ENCODE measurements around the gene IFIH1.

IFIH1 gene

GRCh38 chr2:162312853-162313252 is 5.6 kb downstream of the IFIH1 start:
- no peak for DNase-seq (ENCODE audit: low read depth, low spot score)

- DNase-seq (ENCODE audit: low read depth, low spot score) = no peak
Measured at GRCh38 chr2:162308747-162309503, 9.6 kb downstream of the IFIH1 start.

- DNase-seq (ENCODE audit: low read depth, low spot score) = no peak
Measured at GRCh38 chr2:162305901-162306300, 12.6 kb downstream of the IFIH1 start.

- DNase-seq (ENCODE audit: low read depth, low spot score) = no peak
Measured at GRCh38 chr2:162301877-162302276, 16.6 kb downstream of the IFIH1 start.

- DNase-seq (ENCODE audit: low read depth, low spot score) = peak; percentile 44
Measured at GRCh38 chr2:162301151-162301804, 17.2 kb downstream of the IFIH1 start.

GRCh38 chr2:162300266-162300665 is 18.2 kb downstream of the IFIH1 start:
- no peak for DNase-seq (ENCODE audit: low read depth, low spot score)

- DNase-seq (ENCODE audit: low read depth, low spot score) = no peak
Measured at GRCh38 chr2:162298669-162299335, 19.7 kb downstream of the IFIH1 start.

GRCh38 chr2:162297925-162298552 is 20.4 kb downstream of the IFIH1 start:
- peak; percentile 73 for DNase-seq (ENCODE audit: low read depth, low spot score)

- DNase-seq (ENCODE audit: low read depth, low spot score) = no peak
Measured at GRCh38 chr2:162295009-162295408, 23.5 kb downstream of the IFIH1 start.

- DNase-seq (ENCODE audit: low read depth, low spot score) = no peak
Measured at GRCh38 chr2:162293122-162293786, 25.2 kb downstream of the IFIH1 start.

GRCh38 chr2:162291748-162292147 is 26.7 kb downstream of the IFIH1 start:
- no peak for DNase-seq (ENCODE audit: low read depth, low spot score)

- peak; percentile 15 for DNase-seq (ENCODE audit: low read depth, low spot score)
Measured at GRCh38 chr2:162282765-162283425, 35.6 kb downstream of the IFIH1 start.

- no peak for DNase-seq (ENCODE audit: low read depth, low spot score)
Measured at GRCh38 chr2:162280654-162281053, 37.8 kb downstream of the IFIH1 start.

GRCh38 chr2:162277381-162277780 is 41.1 kb downstream of the IFIH1 start:
- DNase-seq (ENCODE audit: low read depth, low spot score) = no peak

- DNase-seq (ENCODE audit: low read depth, low spot score) = no peak
Measured at GRCh38 chr2:162267996-162268395, 50.5 kb downstream of the IFIH1 start.

GRCh38 chr2:162267496-162267895 is 51.0 kb downstream of the IFIH1 start:
- no peak for DNase-seq (ENCODE audit: low read depth, low spot score)

GRCh38 chr2:162266460-162266760 is 52.1 kb downstream of the IFIH1 start:
- no peak for DNase-seq (ENCODE audit: low read depth, low spot score)

GRCh38 chr2:162265666-162266459 is 52.6 kb downstream of the IFIH1 start:
- no peak for DNase-seq (ENCODE audit: low read depth, low spot score)

GRCh38 chr2:162261032-162261945 is 57.2 kb downstream of the IFIH1 start:
- DNase-seq (ENCODE audit: low read depth, low spot score) = no peak
